GM18517 (cell line): ENCODE measurements around the gene TDRD9.

Experiments used
- ATAC-seq: cut with Tn5 transposase; IDR thresholded peaks from one replicate; pipeline ENCODE4 v1.9.1; 2021; ENCODE audit warnings: mild to moderate bottlenecking, moderate library complexity; ENCODE audit not compliant: unreplicated experiment

The TDRD9 gene

GRCh38 chr14:104087981-104088850, 160.0 kb downstream of the TDRD9 start:
- ATAC-seq: no peak

GRCh38 chr14:104090071-104090748, 162.0 kb downstream of the TDRD9 start:
- no peak for ATAC-seq

DNA sequence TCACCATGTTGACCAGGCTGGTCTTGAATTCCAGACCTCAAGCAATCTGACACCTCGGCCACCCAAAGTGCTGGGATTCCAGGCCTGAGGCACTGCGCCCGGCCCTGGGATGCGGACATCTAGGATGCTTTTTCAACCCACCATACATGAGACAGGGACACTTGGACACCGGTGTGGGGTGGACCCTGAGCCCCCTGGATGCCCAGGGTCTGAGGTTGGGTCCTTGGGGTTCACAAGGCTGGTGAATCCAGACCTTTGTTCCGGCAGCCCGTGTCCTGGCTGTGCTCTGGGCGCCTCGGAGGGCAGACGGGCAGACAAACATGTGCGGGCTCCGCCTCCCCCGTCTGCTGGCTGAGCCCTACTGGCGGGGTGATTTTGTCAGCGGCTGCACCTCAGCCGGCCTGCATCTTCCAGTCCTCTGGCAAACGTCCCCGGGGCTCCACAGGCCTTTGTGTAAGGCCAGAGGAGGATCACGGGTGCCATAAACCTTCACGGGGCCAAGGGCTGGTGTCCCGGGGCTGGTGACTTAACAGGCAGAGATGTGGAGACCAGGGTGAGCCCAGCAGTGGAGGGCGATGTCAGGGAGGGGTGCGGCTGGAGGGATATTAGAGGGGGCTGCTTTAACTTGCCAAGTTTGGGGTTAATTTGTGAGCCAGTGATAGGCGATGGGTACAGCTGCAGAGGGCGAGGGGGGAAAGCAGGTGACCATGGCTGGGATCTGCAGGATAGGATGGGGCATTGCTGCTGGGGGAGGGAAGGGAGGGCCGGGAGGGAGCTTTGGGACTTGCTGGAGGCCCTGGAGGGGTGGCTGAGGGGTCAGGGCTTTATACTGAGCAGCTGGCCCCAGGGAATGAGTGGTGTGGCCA, 163.0 kb downstream of the TDRD9 start:
- no peak for ATAC-seq

- no peak for ATAC-seq
Observed at GRCh38 chr14:104091927-104092771, 163.9 kb downstream of the TDRD9 start.

GRCh38 chr14:104092931-104093365, 164.7 kb downstream of the TDRD9 start:
- no peak for ATAC-seq

DNA sequence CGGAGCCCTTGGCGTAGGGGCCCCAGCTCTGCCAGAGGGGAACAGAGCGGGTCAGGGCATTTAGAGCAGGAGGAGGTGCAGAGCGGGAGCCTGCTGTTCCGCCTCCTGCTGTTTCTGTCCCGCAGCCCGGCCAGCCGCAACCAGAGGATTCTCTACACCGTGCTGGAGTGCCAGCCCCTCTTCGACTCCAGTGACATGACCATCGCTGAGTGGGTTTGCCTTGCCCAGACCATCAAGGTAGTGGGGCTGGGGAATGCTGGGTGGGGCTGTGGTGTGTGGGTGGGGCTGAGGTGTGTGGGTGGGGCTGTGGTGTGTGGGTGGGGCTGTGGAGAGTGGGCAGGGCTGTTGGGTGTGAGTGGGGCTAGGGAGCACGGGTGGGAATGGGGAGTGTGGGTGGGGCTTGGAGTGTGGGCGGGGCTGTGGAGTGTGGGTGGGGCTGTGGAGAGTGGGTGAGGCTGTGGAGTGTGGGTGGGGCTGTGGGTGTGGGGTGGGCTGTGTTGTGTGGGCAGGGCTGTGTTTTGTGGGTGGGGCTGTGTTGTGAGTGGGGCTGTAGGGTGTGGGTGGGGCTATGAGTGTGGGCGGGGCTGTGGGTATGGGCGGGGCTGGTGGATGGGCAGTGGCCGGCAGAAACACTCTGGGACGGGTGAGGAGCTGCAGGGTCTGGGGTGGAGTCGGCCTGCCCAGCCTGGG, 165.3 kb downstream of the TDRD9 start:
- ATAC-seq: no peak

GRCh38 chr14:104094056-104094708, 165.9 kb downstream of the TDRD9 start:
- ATAC-seq: no peak

DNA sequence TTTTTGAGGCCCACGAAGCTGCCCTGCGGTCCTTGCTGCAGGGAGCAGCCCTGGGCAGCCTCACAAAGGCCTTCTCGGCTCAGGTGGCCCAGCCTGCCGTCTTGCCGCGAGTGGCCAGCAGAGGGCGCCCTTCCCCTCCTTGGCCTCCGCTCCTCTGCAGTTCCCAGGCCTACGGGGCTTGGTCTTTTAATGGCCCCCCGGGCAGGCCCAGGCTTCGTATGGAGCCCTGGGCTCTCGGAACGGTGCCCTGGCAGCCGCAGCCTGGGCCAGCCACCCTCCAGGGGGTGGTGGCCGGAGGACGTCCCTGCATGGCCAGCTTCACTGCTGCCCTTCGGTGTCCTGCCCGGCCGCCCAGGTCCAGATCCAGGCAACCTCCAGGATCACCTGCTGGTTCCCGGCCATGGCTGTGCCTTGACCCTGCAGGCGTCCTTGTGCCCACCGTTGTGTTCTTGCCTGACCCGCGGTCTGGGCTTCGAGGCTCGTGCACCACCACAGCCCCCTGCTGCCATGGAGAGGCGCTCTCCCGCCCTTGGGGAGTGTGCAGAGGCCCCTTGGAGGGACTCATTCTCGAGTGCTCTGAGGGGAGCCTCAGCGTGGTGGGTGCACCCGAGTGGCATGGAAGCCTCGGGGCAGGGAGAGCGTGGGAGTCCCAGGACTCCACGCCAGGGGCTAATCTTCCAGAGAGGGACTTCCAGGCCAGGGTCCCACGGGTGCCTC, 166.6 kb downstream of the TDRD9 start:
- ATAC-seq: no peak

DNA sequence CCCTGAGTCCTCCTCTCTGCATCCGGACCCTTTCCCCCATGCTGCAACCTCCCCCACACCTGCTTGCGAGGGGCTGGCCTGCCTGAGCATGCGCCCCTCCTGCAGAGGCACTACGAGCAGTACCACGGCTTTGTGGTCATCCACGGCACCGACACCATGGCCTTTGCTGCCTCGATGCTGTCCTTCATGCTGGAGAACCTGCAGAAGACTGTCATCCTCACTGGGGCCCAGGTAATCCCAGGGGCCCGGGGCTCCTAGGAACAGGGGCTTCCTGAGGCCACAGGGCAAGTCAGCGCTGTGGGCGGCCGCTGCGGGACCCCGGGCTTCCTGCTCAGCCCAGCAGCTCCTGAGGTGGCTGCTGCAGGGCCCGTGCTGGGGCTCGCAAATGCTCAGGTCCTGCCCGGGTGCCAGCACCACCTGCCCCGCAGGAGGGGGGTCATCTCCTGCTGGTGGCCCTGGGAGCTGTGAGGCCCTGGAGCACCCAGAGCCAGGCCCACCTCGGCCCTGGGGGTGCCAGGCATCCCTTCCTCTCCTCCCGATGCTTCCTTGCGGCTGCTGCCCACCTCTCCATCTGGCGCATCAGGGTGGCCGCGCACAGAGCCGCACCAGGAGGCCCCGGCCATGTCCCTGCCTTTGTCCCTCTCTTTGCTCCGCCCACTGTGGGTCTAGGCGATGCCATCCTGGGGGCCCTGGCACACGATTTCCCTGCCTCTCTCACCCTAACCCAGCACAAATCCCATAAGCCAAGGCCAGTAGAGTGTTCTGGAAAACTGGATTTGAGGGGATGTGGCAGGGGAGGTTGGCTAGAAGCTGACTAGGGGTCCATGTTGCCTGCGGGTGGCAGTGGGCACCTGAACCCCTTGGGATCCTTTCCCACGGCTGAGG, 167.4 kb downstream of the TDRD9 start:
- no peak for ATAC-seq

DNA sequence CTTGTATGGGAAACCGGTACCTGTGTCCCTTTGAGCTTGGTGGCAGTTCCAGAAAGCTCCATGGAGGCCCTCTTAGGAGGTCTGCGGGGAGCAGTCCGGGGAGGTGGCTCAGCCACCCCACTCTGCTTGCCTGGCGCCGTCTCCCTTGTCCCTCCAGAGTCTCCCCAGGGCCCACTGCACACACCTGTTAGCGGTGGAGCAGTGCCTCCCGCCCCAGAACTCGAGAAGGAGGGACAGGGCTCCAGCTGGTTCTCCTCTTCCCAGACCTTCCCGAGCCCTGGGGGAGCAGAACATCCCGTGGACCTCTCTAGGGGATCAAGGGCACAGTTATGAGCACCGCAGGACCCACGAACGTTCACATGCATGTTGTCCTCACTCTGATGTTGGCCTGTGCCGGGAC, 168.1 kb downstream of the TDRD9 start:
- ATAC-seq: no peak

- ATAC-seq: no peak
Observed at GRCh38 chr14:104096751-104097700, 168.8 kb downstream of the TDRD9 start.

GRCh38 chr14:104098272-104099095, 170.2 kb downstream of the TDRD9 start:
- ATAC-seq: no peak

DNA sequence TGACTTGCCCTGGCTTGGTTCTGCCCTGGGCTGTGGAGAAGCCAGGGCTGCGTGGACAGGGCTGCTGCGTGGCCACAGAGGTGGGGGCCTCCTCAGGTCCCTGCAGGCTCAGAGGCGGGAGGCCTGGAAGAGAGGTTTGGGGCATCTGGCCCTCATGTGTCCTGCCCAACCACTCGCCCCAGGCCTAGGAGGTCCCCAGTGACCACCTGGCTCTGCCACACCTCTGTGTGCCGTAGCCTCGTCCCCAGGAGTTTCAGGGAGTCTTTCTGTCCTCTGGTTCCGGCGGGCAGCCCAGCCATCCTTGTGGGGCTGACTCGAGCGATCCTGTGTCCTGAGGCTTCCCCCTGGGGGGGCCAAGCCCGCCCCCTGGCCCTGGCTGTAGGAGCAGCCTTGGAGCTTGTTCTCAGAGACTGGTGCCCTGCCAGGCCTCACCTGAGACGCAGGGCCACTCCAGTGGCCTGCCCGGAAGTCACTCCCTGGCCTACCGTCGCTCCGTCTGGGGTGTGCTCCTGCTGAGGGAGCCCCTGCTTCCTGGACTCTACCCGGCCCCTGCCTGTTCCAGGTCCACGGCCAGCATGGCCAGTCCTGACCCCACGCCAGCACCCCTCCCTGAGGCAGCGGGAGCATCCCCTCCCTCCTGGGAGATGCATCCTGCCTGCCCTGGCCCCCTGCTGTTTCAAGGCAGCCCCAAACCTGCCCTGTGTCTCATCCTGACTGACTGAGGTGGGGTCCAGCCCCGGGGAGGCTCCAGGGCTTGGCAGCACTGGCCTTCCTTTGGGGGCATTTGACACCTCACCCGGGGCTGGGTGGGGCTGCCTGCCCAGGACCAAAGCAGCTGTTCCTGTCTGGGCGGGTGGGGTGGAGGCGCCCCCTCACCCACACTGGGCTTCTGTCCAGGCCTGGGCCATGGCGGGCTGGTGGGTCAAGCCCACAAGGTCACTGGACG, 171.1 kb downstream of the TDRD9 start:
- no peak for ATAC-seq
